Subcutaneous adipose tissue (tissue), 4 donors: ENCODE results near the gene CDR2. TPM values are rescaled to one million over a fixed set of nuclear protein-coding genes. Genes with fewer than 3 reads are reported as not detected.

Experiments
- CTCF ChIP-seq: fragments of 450-650 bp; IDR thresholded peaks from one replicate; pipeline ENCODE4 v1.5.1; 2016; ENCODE audit warnings: low read depth, mild to moderate bottlenecking, control low read depth, antibody characterized with exemption, moderate library complexity
- total RNA-seq, 4 donors: library from RNA; depleted of rRNA; stranded (reverse); fragments of >200 nt; gene quantifications; one replicate each; pipeline ENCODE4 v1.1.0, GENCODE V29; 2016

The CDR2 gene
- total RNA-seq, 4 donors from 2014 or later: 15.0 to 28.2 (median 16.0) TPM

GRCh38 chr16:22315979-22316378 lies 58.4 kb downstream of the CDR2 start:
- no peak for TF ChIP-seq CTCF

- no peak for TF ChIP-seq CTCF
Measured at GRCh38 chr16:22314661-22315626, 59.5 kb downstream of the CDR2 start.

GRCh38 chr16:22313876-22314470 lies 60.4 kb downstream of the CDR2 start:
- TF ChIP-seq CTCF: no peak

- TF ChIP-seq CTCF: no peak
Measured at GRCh38 chr16:22312897-22313781, 61.3 kb downstream of the CDR2 start.

GRCh38 chr16:22311520-22311919 lies 62.9 kb downstream of the CDR2 start:
- no peak for TF ChIP-seq CTCF

- no peak for TF ChIP-seq CTCF
Measured at GRCh38 chr16:22308824-22309520, 65.4 kb downstream of the CDR2 start.
